ENCODE measurements around the gene TCEANC. TPM values are rescaled to one million over a fixed set of nuclear protein-coding genes. Genes with fewer than 3 reads are reported as not detected.
"Not testable (repeated sequence)": the region's sequence is repeated elsewhere in the genome, so short reads cannot be mapped to it uniquely, and the experiment has no call there.

Gene TCEANC
- total and polyA plus RNA-seq, 2 of the 4 experiments (the other 2 are of a cell fraction) = 0.99 to 2.5 TPM

DNA sequence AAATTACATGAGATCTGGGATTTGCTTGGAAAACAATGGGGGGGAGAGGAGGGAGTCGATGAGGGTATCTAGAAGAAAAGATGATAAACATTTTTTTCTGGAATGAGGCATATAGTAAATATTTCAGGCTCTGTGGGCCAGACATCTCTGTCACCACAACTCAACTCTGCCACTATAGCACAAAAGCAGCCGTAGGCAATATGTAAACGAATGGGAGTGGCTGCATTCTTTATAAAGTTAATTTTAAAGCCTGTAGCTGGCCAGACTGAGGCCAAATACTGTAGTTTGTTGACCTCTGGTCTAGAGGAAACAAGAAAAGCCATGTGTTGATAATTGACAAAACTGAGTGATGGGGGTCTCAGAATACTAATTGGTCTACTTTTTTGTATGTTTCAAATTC is 14.1 kb upstream of the TCEANC start:
- H3K27me3 ChIP-seq (ENCODE audit: control insufficient read depth, insufficient read depth, low read length) = peaks cover 8% of the 10 kb centered on the region
- H3K9ac ChIP-seq (ENCODE audit: low read depth, low read length) = no peak overlapping the region
- H3K36me3 ChIP-seq (ENCODE audit: control insufficient read depth, insufficient read depth, low read length) = no peaks in the 10 kb centered on the region
- H4K20me1 ChIP-seq (ENCODE audit: insufficient read depth, low read length) = no peaks in the 10 kb centered on the region
- no peak overlapping the region for H3K4me3 ChIP-seq (ENCODE audit: insufficient read depth, low read depth, low read length)
- POLR2A ChIA-PET (ENCODE audit: unreplicated experiment) = no interaction called here
- H2BK20ac ChIP-seq (ENCODE audit: low read depth, low read length) = no peak overlapping the region
- in situ Hi-C loops (cut with MboI; ENCODE audit: low sequenced_read_pairs) (loop anchor here (25.0 kb wide), 1 partner anchor 127 kb away; no protein-coding TSS in a partner anchor), intact Hi-C loops (cut with micrococcal nuclease) (no loop called here), dilution Hi-C loops (cut with HindIII; ENCODE audit: low sequenced_read_pairs, unreplicated experiment) (no loop called here)
- H3K4me2 ChIP-seq (ENCODE audit: low read depth, low read length) = no peak overlapping the region
- H3K23ac ChIP-seq (ENCODE audit: low read depth, low read length) = no peak overlapping the region
- H3K56ac ChIP-seq (ENCODE audit: extremely low read depth, insufficient read depth, low read length) = no peak overlapping the region
- no TSS peak for BruUV-seq (replicated peaks)
- no peak overlapping the region for H2AFZ ChIP-seq (replicated peaks; ENCODE audit: low read length, poor library complexity)
- H4K5ac ChIP-seq (ENCODE audit: low read depth, low read length) = no peak overlapping the region
- H3K27ac ChIP-seq (ENCODE audit: insufficient read depth, low read length) = no peak overlapping the region
- no peak overlapping the region for H2BK15ac ChIP-seq (ENCODE audit: low read depth, low read length)
- CTCF ChIA-PET = no interaction called here
- no peak overlapping the region for H3K14ac ChIP-seq (replicated peaks; ENCODE audit: low read depth, low read length)
- no peaks in the 10 kb centered on the region for H3K4me1 ChIP-seq (ENCODE audit: control insufficient read depth, insufficient read depth, low read length)
- no peak overlapping the region for H2AK9ac ChIP-seq (replicated peaks; ENCODE audit: low read depth, low read length, poor library complexity)
- no peaks in the 10 kb centered on the region for H3K9me1 ChIP-seq (ENCODE audit: insufficient read depth, low read length)
- no peaks in the 10 kb centered on the region for H3K79me1 ChIP-seq (ENCODE audit: low read depth in 1 of 2, low read length in 2 of 2)
- DNase-seq (no peak), ATAC-seq (ENCODE audit: low read depth) (no peak)
- no peak overlapping the region for H2BK5ac ChIP-seq (ENCODE audit: low read depth, low read length, poor library complexity, severe bottlenecking)
- no peak overlapping the region for H2BK120ac ChIP-seq (ENCODE audit: low read depth, low read length)
- no peak overlapping the region for H4K91ac ChIP-seq (ENCODE audit: insufficient read depth, low read depth, low read length)
- no peak overlapping the region for H3K4ac ChIP-seq (ENCODE audit: low read depth, low read length)
- H4K8ac ChIP-seq (ENCODE audit: low read depth in 2 of 2, low read length in 2 of 2) = no peak overlapping the region
- TF ChIP-seq RFX5 (IDR thresholded peaks at IDR 0.05; ENCODE audit: low read depth, low read length) (no peak), CHD1 (IDR thresholded peaks at IDR 0.05; ENCODE audit: low read depth, low read length) (no peak), MXI1 (IDR thresholded peaks at IDR 0.05; ENCODE audit: borderline replicate concordance, low read depth, low read length) (no peak), FOS (IDR thresholded peaks at IDR 0.05; ENCODE audit: low read depth, low read length) (no peak)
- TF ChIP-seq, protein P1, sequence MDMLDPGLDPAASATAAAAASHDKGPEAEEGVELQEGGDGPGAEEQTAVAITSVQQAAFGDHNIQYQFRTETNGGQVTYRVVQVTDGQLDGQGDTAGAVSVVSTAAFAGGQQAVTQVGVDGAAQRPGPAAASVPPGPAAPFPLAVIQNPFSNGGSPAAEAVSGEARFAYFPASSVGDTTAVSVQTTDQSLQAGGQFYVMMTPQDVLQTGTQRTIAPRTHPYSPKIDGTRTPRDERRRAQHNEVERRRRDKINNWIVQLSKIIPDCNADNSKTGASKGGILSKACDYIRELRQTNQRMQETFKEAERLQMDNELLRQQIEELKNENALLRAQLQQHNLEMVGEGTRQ (IDR thresholded peaks at IDR 0.05; ENCODE audit: low read depth, low read length) = no peak
- no peak overlapping the region for H2AK5ac ChIP-seq (ENCODE audit: low read depth, low read length)
- H3K9me3 ChIP-seq (ENCODE audit: control insufficient read depth, insufficient read depth, low read length) = peaks cover 13% of the 10 kb centered on the region
- H3K18ac ChIP-seq (ENCODE audit: low read depth, low read length) = no peak overlapping the region
- 0% methylated on average over 1 of the region's 3 CpGs; no CpG with 5 or more reads in 1 of the 2 experiments for WGBS, 2 experiments (ENCODE audit: extremely low coverage in 2 of 2, insufficient read length in 1 of 2)

DNA sequence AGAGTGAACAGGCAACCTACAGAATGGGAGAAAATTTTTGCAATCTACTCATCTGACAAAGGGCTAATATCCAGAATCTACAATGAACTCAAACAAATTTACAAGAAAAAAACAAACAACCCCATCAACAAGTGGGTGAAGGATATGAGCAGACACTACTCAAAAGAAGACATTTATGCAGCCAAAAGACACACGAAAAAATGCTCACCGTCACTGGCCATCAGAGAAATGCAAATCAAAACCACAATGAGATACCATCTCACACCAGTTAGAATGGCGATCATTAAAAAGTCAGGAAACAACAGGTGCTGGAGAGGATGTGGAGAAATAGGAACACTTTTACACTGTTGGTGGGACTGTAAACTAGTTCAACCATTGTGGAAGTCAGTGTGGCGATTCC is 11.3 kb upstream of the TCEANC start:
- H4K20me1 ChIP-seq (ENCODE audit: insufficient read depth, low read length); BruUV-seq (replicated peaks); H3K4me1 ChIP-seq (ENCODE audit: control insufficient read depth, insufficient read depth, low read length); H2AK5ac ChIP-seq (ENCODE audit: low read depth, low read length); H3K4me3 ChIP-seq (ENCODE audit: insufficient read depth, low read depth, low read length); H2AK9ac ChIP-seq (replicated peaks; ENCODE audit: low read depth, low read length, poor library complexity); H3K23ac ChIP-seq (ENCODE audit: low read depth, low read length); H3K18ac ChIP-seq (ENCODE audit: low read depth, low read length); dilution Hi-C loops (cut with HindIII; ENCODE audit: low sequenced_read_pairs, unreplicated experiment); H3K79me1 ChIP-seq (ENCODE audit: low read depth in 1 of 2, low read length in 2 of 2); H3K14ac ChIP-seq (replicated peaks; ENCODE audit: low read depth, low read length); H2BK15ac ChIP-seq (ENCODE audit: low read depth, low read length); H3K4ac ChIP-seq (ENCODE audit: low read depth, low read length); H3K27ac ChIP-seq (ENCODE audit: insufficient read depth, low read length); CTCF ChIA-PET; H2BK20ac ChIP-seq (ENCODE audit: low read depth, low read length); H3K56ac ChIP-seq (ENCODE audit: extremely low read depth, insufficient read depth, low read length); H3K36me3 ChIP-seq (ENCODE audit: control insufficient read depth, insufficient read depth, low read length); DNase-seq; H4K91ac ChIP-seq (ENCODE audit: insufficient read depth, low read depth, low read length); H4K8ac ChIP-seq (ENCODE audit: low read depth in 2 of 2, low read length in 2 of 2); H3K9ac ChIP-seq (ENCODE audit: low read depth, low read length); H3K9me1 ChIP-seq (ENCODE audit: insufficient read depth, low read length); POLR2A ChIA-PET (ENCODE audit: unreplicated experiment); H2BK120ac ChIP-seq (ENCODE audit: low read depth, low read length); ATAC-seq (ENCODE audit: low read depth); H3K4me2 ChIP-seq (ENCODE audit: low read depth, low read length); H4K5ac ChIP-seq (ENCODE audit: low read depth, low read length); H2AFZ ChIP-seq (replicated peaks; ENCODE audit: low read length, poor library complexity); H2BK5ac ChIP-seq (ENCODE audit: low read depth, low read length, poor library complexity, severe bottlenecking); H3K9me3 ChIP-seq (ENCODE audit: control insufficient read depth, insufficient read depth, low read length); H3K27me3 ChIP-seq (ENCODE audit: control insufficient read depth, insufficient read depth, low read length): not testable (repeated sequence)
- in situ Hi-C loops (cut with MboI; ENCODE audit: low sequenced_read_pairs) = loop anchor here (25.0 kb wide), 1 partner anchor 129 kb away; no protein-coding TSS in a partner anchor
- no CpG with 5 or more reads among the region's 4 CpGs for WGBS, 2 experiments (ENCODE audit: extremely low coverage in 2 of 2, insufficient read length in 1 of 2)
- intact Hi-C loops (cut with micrococcal nuclease) = loop anchor here (10.0 kb wide), 2 partner anchors 697 to 827 kb away; no protein-coding TSS in a partner anchor
